Raji (cell line): ENCODE data around the gene UBE3B.

Experiments used
- POLR2A ChIP-seq: IDR thresholded peaks from 2 replicates; pipeline ENCODE4 v1.6.1; 2011; ENCODE audit warnings: low read depth, low read length, control low read depth; ENCODE audit not compliant: insufficient read depth

Gene UBE3B

DNA sequence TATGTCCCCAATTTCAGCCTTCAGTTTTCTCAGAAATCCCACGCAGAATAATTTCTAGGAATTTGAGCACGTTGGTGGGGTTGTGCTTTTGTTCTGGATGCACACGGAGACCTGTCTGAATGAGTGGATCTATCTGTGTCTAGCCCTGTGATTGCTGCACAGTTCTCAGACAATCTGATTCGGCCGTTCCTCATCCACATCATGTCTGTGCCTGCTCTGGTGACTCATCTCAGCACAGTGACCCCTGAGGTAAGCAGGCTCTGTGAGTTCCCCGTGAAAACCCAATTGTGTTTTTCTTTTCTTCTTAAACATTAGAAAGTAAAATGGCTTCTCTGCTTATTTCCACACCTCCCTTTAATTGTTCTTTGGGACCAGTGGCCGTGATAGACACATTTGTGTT is 20.2 kb downstream of the UBE3B start:
- TF ChIP-seq POLR2A: no peak

DNA sequence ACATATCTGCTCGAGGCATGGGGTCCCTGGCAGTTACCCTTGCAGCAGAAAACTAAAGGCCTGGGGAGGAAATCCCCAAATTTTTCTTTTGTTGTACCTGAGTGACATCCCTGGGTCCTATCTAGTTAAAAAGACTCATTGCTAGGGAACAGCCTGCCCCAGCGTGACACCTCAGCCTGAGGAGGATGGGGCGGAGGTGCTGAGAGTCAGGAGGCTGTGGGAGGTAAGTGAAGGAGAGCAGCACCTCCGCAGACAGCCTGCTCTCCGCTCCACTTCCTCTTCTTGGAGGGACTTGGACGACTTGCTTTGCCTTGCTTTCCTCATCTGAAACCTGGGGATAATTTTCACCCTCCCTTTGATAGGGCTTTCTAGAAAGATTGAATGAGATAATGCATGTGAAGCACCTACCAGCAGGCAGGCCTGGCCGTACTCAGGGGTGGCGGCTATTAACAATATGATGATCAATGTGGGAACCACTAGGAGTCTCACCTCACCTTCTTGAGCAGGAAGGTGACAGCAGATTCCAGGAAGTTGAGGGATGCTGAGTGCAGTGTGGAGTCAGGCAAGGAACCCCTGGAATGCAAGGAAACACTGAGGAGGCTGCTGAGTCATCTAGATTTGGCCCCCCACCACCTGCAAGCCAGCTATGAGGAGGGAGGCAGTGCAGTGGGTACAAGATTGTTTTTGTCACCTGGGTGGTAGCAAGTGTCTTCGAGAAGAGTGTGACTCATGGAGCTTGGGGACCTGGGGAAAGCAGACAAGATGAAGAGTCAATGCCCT is 23.2 kb downstream of the UBE3B start:
- TF ChIP-seq POLR2A: no peak

DNA sequence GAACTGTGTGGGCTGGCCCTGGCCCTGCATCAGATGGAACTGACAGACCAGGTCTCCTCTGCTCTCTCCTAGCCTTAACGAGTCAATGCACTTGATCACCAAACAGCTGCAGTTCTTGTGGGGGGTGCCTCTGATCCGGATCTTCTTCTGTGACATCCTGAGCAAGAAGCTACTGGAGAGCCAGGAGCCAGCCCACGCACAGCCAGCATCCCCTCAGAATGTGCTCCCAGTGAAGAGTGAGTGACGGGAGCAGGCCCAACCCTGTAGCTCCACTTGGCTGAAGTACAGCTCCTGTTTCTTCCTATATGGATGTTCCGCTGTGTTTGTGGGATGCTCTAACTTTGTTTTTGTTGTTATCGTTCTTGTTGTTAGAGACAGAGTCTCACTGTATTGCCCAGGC is 23.9 kb downstream of the UBE3B start:
- TF ChIP-seq POLR2A: no peak

DNA sequence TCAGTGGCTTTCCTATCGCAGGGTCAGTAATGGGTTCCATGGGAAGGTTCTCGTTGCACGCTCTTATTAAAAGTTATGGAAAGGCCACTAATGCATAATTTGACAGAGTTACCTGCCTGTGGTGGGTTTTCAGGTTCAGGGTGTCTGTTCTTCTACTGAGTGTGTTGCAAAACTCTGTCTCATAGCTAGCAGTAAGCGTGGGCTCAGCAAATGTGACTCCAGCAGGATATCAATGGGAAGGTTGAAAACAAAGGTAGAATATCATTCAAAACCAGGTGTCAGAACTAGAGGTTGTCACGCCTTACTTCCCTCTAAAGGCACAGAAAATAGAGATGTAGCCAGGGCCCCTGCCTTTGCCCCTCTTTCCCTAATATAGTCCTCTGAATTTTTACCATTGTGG is 24.9 kb downstream of the UBE3B start:
- no peak for TF ChIP-seq POLR2A

DNA sequence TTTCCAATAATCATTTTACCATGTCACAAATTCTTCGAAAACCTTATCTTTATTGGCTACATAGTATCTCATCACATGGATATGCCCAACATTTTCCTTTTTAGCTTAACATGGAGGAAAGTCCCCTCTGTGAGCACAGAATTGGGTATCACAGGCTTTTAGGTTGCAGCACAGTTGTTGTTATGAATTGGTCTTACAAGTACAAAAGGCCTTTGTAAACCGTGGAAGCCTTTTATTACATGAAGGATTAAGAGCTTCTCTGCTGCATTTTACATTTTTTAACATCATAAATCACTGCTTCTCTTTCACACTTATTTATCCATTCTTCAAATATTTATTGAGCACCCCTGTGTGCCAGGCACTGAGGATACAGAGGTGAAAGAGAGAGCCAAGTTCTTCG is 26.2 kb downstream of the UBE3B start:
- TF ChIP-seq POLR2A: no peak

DNA sequence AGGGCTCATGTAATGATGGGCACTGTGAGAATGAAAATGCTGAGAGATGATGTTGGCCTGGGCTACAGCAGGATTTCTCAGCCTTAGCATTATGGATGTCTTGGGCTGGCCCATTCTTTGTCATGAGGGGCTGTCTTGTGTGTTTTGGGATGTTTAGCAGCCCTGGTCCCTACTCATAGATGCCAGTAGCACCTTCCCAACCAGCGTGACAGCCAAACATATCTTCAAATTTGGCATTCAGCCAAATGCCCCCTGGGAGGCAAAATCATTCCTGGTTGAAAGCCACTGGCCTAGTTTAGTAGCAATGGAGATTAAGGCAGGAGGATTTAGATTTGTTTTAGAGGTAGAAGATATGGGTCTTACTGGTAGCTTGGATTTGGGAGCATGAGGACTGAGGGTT is 26.6 kb downstream of the UBE3B start:
- no peak for TF ChIP-seq POLR2A

DNA sequence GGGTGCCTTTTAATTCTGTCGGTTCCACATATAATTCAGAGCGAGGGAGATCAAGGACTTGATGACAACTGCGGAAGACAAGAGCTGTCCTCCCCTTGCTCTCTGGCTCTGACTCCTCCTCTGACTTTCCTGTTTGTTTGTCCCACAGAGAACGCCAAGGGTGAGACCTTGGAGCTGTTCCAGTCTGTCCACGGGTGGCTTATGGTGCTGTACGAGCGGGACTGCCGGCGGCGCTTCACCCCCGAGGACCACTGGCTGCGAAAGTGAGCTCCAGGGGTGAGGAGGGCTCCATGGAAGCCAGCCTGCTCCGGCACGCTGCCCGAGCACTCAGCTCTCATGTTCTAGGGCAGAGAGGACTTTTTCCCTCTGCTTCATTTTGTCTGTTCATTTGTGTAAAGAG is 32.8 kb downstream of the UBE3B start:
- TF ChIP-seq POLR2A: no peak

DNA sequence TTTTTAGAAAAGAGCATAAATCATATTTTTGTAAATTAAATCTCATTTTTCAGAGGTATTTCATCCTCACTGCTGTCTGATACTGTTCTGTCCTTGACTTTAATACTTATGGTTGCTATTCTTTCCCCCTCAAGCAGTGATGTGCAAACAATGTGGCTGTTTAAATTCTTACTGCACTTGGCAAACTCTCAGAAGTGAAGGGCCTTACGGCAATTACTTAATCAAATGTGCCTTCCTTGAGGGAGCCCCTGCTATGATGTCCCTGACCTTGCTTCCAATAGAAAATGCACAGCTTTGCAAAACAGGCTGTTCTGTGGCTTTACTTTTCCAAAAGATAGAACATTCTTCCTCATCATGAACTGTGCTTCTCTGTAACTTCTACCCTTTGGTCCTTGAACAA is 35.2 kb downstream of the UBE3B start:
- TF ChIP-seq POLR2A: no peak

DNA sequence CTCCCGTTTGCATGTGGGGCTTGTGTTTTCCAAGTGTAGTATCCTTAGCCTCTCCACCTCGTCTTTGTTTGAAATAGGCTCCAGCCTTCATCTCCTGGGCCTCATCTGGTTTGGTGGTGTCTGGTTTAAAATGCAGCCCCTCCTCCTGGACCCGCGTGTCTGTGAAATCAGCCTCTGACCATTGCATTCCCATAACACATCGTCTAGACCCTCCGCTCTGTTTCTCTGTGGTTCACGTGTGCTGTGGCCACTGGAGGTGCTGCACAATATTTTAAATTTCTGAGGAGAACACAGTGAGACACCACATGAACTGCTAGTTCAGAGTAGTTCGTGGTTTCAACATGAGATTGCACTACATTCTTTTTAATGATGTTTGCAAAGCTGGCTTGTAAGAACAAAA is 35.6 kb downstream of the UBE3B start:
- TF ChIP-seq POLR2A: no peak

DNA sequence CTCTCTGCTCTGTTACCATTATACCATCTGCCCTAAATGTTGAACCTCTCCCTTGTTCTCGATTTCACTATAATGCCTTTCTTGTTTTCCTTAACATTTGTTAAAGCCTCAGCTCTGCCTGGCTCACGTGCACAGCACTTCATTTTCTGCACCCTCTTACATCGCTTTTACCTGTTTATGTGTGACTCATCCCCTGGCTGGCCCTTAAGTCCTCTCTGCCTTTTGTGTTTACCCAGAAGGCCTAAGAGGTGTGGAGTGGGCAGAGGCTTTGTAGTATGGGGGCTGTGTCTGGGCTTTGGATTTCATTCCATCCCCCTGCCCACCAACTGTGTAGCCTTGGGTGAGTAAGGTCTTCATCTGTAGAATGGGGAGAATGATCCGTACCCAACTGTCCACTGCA is 36.5 kb downstream of the UBE3B start:
- TF ChIP-seq POLR2A: no peak

DNA sequence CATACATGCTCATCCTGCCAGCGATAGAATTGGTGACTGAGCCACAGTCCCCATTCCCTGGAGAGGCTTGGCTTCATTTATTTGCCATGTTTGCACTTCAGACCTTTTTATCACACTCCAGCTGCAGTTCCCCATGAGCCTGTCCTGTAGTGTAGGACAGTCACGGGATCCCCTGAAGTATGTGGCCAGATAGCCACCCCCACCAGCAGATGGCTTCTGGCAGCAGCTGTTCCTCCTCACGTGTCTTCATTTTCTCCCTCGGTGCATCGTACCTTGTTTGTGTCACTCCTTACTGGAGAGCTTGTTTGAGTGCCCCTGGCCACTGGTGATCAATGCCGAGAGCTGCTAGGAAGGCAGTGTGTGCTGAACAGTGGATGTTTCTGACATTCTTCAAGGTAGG is 40.2 kb downstream of the UBE3B start:
- no peak for TF ChIP-seq POLR2A

DNA sequence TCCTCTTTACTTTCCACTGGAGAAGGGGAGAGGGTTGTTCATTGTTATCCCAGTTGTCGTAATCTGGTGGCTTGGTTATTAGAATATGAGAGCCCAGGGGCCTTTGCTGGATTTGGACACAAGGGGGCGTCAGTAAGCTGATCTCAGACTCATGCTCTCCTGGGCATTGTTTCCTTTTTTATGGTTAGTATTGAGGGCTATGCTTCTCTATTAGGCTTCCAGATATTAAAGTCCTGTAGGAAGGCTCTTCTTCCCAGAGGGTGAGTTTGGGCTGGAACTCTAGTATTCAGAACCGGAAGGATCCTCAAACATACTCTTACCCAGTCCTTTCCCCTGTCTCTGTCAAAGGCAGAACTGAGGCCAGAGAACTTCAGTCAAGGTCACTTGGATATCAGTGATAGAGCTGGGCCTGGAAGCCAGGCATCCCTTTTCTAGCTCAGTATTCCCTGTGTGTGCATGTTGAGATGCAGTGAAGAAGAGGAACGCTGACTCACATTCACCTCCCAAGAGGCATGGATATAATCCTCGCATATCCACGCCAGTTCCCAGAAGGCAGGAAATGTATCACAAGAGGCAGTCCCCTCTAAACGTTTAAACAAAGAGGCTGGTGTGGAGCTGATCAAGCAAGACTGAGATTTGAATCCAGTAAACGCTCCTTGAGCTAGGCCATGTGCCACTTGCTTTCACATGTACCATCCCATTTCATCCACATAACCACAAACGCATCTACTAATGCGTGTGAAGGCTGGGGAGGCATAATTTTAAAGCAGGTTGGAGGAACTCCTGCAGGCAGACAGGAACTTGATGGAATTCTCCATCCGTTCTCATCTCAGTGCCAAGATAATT is 41.6 kb downstream of the UBE3B start:
- TF ChIP-seq POLR2A: no peak

DNA sequence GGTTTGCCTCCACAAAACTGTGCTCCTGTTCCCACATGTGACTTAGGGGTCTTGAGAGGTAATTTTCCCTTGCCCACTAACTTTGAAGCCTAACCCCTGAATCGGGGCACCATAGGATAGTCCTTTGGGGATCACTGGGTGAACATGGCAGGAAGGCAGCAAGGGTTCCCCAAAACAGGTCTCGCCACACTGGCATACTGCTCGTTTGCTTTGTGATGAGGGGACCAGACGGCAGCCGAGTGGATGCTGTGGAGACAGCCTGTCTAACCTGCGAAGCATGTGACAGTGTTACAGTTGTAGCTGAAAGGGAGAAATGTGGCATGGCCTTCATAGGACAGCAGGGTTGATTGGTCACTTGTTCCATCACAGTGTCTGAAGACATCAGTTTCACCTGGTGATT is 42.4 kb downstream of the UBE3B start:
- no peak for TF ChIP-seq POLR2A

DNA sequence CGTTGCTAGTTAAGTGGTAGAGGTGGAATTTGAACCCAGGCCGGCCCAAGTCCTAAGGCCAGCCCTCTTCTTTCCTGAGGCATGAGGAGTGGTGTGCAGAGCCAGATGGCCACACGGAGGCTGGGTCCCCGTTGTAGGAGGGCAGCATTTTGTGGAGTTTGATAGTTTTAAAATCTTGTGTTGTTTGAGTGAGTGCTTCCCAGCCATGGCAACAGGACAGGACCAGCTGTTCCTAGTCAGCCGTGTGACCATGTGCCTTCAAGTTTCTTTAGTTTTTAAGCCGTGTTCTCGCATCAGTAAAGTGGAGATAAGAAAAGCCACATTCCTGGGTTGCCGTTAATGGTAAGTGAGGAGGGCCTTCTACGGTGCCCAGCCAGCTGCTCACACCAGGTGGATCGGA is 44.4 kb downstream of the UBE3B start:
- no peak for TF ChIP-seq POLR2A

DNA sequence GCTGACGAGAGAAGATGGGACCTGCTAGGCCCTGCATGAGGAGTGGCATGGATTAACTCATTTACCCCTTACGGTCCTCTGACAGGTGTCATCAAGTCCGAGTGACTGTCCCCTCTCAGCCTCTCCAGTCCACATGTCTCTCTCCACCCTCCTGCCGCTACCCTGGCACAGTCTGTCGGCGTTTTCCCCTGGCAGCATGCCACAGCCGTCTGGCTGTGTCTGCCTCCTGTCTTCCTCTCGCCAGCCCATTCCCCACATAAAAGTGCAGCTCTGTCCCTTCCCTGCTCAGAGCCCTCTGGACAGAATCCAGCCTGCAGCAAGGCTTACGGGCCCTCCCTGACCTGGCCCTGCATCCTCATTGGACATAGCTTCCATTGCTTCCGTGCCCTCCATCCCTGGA is 45.6 kb downstream of the UBE3B start:
- TF ChIP-seq POLR2A: no peak

DNA sequence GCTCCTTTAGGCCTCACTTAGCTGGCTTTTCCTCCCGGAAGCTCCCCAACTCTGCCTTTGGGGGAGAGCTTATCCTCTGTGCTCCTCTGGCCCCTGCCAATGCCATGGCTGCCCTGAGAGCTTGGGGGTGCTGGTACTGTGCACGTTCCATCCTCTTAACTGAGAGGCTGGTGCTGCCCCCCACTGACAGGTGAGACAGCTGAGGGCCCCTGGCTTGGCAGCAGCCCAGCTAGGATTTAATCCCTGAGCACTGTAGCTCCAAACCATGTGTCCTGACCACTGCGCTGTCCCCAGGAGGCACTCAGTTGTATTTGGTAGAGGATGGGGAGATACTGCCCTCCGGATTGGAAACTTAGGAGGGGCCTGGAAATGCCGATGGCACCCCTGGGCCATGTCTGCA is 46.1 kb downstream of the UBE3B start:
- no peak for TF ChIP-seq POLR2A
